Heart right ventricle (tissue), 16 donors: Measurements from ENCODE around the gene LOX. TPM values are rescaled to one million over a fixed set of nuclear protein-coding genes. Genes with fewer than 3 reads are reported as not detected.
"Not testable (repeated sequence)": the region's sequence is repeated elsewhere in the genome, so short reads cannot be mapped to it uniquely, and the experiment has no call there.

ENCODE experiments used
- ATAC-seq, 8 donors: fragments of 200-7000 bp; cut with Tn5 transposase; one replicate each; pipeline ENCODE4 v1.9.1; 2020; ENCODE audit warnings: mild to moderate bottlenecking in 8 of 8, moderate library complexity in 8 of 8, moderate number of reproducible peaks in 1 of 8
- DNase-seq, 2 donors: peaks; one replicate each; pipeline ENCODE4 v3.0.0-alpha.2; 2020
- H3K27ac ChIP-seq, 10 donors: fragments of 200-600 bp; sonication (generic) in 2 of 10; one replicate each; pipeline versions ENCODE4 v1.5.0 to v1.8.0; 2020 to 2022; ENCODE audit warnings: mild to moderate bottlenecking in 3 of 10
- H3K27me3 ChIP-seq, 7 donors: fragments of 200-600 bp; one replicate each; pipeline ENCODE4 v1.8.0; 2021 to 2022; ENCODE audit warnings: mild to moderate bottlenecking in 2 of 7
- H3K36me3 ChIP-seq, 9 donors: fragments of 200-600 bp; sonication (generic) in 1 of 9; one replicate each; pipeline versions ENCODE4 v1.5.0 to v1.8.0; 2020 to 2022; ENCODE audit warnings: mild to moderate bottlenecking in 2 of 9
- H3K4me1 ChIP-seq, 9 donors: fragments of 200-600 bp; sonication (generic) in 1 of 9; one replicate each; pipeline versions ENCODE4 v1.5.0 to v1.8.0; 2020 to 2022; ENCODE audit warnings: mild to moderate bottlenecking in 4 of 9
- H3K4me3 ChIP-seq, 10 donors: fragments of 200-600 bp; sonication (generic) in 2 of 10; one replicate each; pipeline versions ENCODE4 v1.5.0 to v1.8.0; 2020 to 2022; ENCODE audit warnings: mild to moderate bottlenecking in 7 of 10, moderate library complexity in 2 of 10
- H3K9me3 ChIP-seq, 11 donors: fragments of 200-600 bp in 10 of 11; sonication (generic) in 2 of 11; one replicate each; pipeline versions ENCODE4 v1.5.0 to v1.8.0; 2013 to 2022; ENCODE audit warnings: mild to moderate bottlenecking in 2 of 11, control low read depth in 1 of 11, moderate library complexity in 1 of 11
- CTCF ChIP-seq, 9 donors: fragments of 200-600 bp; sonication (generic) in 2 of 9; IDR thresholded peaks; one replicate each; pipeline versions ENCODE4 v1.5.0 to v1.8.0; 2021 to 2022; ENCODE audit warnings: antibody characterized with exemption in 9 of 9, mild to moderate bottlenecking in 5 of 9, moderate library complexity in 1 of 9
- WGBS, 2 donors: extraction: QIAGEN DNeasy Blood & Tissue Kit; methylation state at CpG; one replicate each; pipeline ENCODE4 v1.1.7; 2013; ENCODE audit warnings: inconsistent platforms in 1 of 2; 5-methylcytosine and 5-hydroxymethylcytosine counted together
- intact Hi-C, 10 donors: fragments of 100-400 bp; cut with DNase I; formaldehyde crosslinking; loops; one replicate each; pipeline versions ENCODE4 v1.11.1 to v1.14.2; 2022
- polyA plus RNA-seq, 2 donors: library from polyadenylated mRNA; stranded (reverse); fragments of 200-250 nt; gene quantifications; one replicate each; pipeline ENCODE4 v1.2.3, GENCODE V29; 2013
- total RNA-seq, 10 donors: library from RNA; stranded (reverse); fragmentation: NEBNext Ultra II Directional in 3 of 10; extraction: Animal tissue kit (Norgen Biotek cat#: 25700) in 3 of 10; gene quantifications; one replicate each; pipeline versions ENCODE4 v1.2.1 to v1.2.4, GENCODE V29; 2021 to 2023
- donor health status: Arrhythmogenic right ventricular cardiomyopathy.
- donor health status: ischemic (EF 13 %, LVEDD 7.1; RV severe dilation, severe dysfunction).
- donor health status: healthy with polysubstance abuse.
- donor health status: DM: no; HTN: yes; CAD: no.
- donor health status: DM: no; HTN: no; CAD: no.
- donor health status: ischemic (EF 25% LVEDD 6.9; RV normal size, moderate dysfunction).
- donor health status: ischemic (EF 25% LVEDD 5.7; RV mildly dilated, moderate dysfunction).
- donor health status: healthy.
- donor health status: DM: yes; HTN: yes; CAD: no.
- donor health status: Ischemic cardiomyopathy.
- donor health status: ischemic (EF 35%, LVEDD 5.7; RV mildly dilated, moderate dysfunction).
- donor health status: nonischemic (EF 11% LVEDD 7.7; RV severe dilation, severe dysfunction).
- donor health status: DM: yes; HTN: yes; CAD: no.
- donor health status: PGD.
- donor health status: ischemic (EF 29% LVEDD 5.4; RV normal size, mild dysfunction).
- donor health status: nonischemic (EF 23%, LVEDD 6.1; RV moderate dilation, normal function).

The LOX gene
- total and polyA plus RNA-seq, 12 donors: 1.5 to 34.7 (median 3.2) TPM

GRCh38 chr5:122099060-122099790, 21.2 kb upstream of the LOX start:
- Histone ChIP-seq H3K27ac (no peak overlapping the region), H3K4me1 (no peaks in the 10 kb centered on the region), H3K27me3 (no peaks in the 10 kb centered on the region), H3K36me3 (no peaks in the 10 kb centered on the region), H3K9me3 (no peaks in the 10 kb centered on the region), H3K4me3 (no peak overlapping the region)
- intact Hi-C loops: no loop called here
- ATAC-seq (no peak), DNase-seq (no peak)
- TF ChIP-seq CTCF (IDR thresholded peaks at IDR 0.05): no peak
- WGBS, 2 donors: 77 to 84% methylated on average over 6 of the region's 6 CpGs

- no peaks in the 10 kb centered on the region for H3K9me3 ChIP-seq
- TF ChIP-seq CTCF (IDR thresholded peaks at IDR 0.05): no peak
- DNase-seq: no peak
- H3K27me3 ChIP-seq: no peaks in the 10 kb centered on the region
- no peaks in the 10 kb centered on the region for H3K4me1 ChIP-seq
- no peak for ATAC-seq
- no peaks in the 10 kb centered on the region for H3K36me3 ChIP-seq
- intact Hi-C loops: no loop called here
- WGBS, 2 donors: 86 to 90% methylated on average over 1 of the region's 1 CpG
- no peak overlapping the region for H3K4me3 ChIP-seq
- H3K27ac ChIP-seq: no peak overlapping the region
Observed at GRCh38 chr5:122097391-122097790, 19.3 kb upstream of the LOX start.

- Histone ChIP-seq H3K9me3 (no peaks in the 10 kb centered on the region), H3K27me3 (no peaks in the 10 kb centered on the region), H3K36me3 (no peaks in the 10 kb centered on the region), H3K4me3 (no peak overlapping the region), H3K4me1 (no peaks in the 10 kb centered on the region), H3K27ac (no peak overlapping the region)
- TF ChIP-seq CTCF (IDR thresholded peaks at IDR 0.05): no peak
- intact Hi-C loops: no loop called here
- no peak for DNase-seq
- no peak for ATAC-seq
- 77% methylated on average over 3 of the region's 3 CpGs for WGBS, 2 donors
Observed at GRCh38 chr5:122095158-122095557, 17.1 kb upstream of the LOX start.

GRCh38 chr5:122094251-122094650, 16.2 kb upstream of the LOX start:
- H3K36me3 ChIP-seq, H3K27me3 ChIP-seq, H3K27ac ChIP-seq, H3K4me1 ChIP-seq, H3K4me3 ChIP-seq, H3K9me3 ChIP-seq, DNase-seq, intact Hi-C loops, ATAC-seq: not testable (repeated sequence)
- WGBS, 2 donors: 83 to 89% methylated on average over 5 of the region's 5 CpGs

GRCh38 chr5:122093415-122094180, 15.5 kb upstream of the LOX start:
- Histone ChIP-seq H3K9me3 (no peaks in the 10 kb centered on the region), H3K4me3 (no peak overlapping the region), H3K36me3 (no peaks in the 10 kb centered on the region), H3K27me3 (no peaks in the 10 kb centered on the region), H3K27ac (no peak overlapping the region), H3K4me1 (peaks cover 0 to 2% (median 0%) of the 10 kb centered on the region in 9 donors)
- intact Hi-C loops: no loop called here
- DNase-seq (no peak), ATAC-seq (no peak)
- TF ChIP-seq CTCF (IDR thresholded peaks at IDR 0.05): no peak
- 78 to 84% methylated on average over 7 of the region's 7 CpGs for WGBS, 2 donors
